GM18861 (cell line): ENCODE data around the gene MMAA.
"Not testable (repeated sequence)": the region's sequence is repeated elsewhere in the genome, so short reads cannot be mapped to it uniquely, and the experiment has no call there.

Experiments used
- ATAC-seq: cut with Tn5 transposase; IDR thresholded peaks from one replicate; pipeline ENCODE4 v1.9.1; 2021; ENCODE audit not compliant: unreplicated experiment

MMAA gene

DNA sequence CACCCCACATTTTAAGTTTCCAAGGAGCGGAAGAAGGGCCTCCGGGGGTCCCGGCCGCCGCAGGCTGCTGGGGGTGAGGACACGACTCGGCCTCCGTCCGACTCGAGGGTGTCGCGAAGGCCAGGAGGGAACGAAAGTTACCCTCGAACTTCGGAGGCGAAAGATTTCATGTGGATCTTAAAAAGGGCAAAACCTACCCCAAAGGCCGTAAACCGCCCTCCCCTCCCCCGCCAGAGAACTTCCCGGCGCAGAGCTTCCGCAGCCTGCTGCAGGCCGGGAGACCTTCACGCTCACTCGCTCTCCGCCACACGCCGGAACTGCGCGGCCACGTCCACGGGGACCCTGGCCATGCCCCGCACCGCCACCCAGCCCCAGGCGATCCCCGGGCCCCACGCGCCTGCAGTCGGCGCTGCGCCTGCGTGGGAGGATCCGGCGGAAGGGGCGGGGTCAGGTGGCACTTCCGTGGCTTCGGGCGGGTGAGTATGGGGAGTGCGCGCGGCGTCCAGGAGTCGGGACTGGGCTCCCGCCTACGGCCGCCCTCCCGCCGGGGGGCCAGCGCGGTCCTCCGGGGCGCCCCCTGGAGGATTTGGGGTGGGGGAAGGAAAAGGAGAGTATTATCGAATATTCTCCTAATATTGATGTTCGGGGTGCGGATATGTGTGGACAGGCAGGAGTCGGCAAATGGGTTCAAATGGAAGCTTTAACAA lies at the start of gene MMAA:
Gene MMAA, plus strand, starts transcription at position 454 of the 707 bp plus-strand sequence. CDS start 19,755 bp downstream, outside the sequence.
- peak; percentile 62 for ATAC-seq

DNA sequence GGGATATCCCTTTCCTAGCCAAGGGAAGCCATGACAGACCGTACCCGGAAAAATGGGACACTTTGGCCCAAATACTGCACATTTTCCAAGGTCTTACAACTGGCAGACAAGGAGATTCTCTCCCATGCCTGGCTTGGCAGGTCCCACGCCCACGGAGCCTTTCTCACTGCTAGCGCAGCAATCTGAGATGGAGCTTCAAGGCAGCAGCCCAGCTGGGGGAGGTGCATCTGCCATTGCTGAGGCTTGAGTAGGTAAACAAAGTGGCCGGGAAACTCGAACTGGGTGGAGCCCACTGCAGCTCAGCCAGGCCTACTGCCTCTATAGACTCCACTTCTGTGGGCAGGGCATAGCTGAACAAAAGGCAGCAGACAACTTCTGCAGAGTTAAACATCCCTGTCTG lies 44.6 kb upstream of the MMAA start:
- ATAC-seq: not testable (repeated sequence)

DNA sequence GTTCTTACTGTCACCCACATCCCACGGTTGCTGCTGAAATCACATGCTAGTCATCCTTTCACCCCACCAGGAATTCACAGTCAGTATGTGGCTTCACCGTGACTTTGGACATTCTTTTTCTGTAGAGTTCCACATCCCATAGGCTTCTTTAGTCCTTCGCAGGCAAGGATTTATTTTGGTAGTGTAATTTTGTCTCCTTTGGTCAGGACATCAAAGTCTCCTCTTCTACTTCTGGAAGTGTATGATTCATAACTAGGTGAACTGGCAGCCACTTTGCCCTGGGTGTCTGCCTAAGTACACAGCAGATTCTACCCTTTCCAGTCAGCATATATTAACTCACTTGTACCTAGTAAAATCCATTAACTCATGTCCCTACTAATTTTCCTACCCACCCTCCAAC lies 38.3 kb upstream of the MMAA start:
- no peak for ATAC-seq

DNA sequence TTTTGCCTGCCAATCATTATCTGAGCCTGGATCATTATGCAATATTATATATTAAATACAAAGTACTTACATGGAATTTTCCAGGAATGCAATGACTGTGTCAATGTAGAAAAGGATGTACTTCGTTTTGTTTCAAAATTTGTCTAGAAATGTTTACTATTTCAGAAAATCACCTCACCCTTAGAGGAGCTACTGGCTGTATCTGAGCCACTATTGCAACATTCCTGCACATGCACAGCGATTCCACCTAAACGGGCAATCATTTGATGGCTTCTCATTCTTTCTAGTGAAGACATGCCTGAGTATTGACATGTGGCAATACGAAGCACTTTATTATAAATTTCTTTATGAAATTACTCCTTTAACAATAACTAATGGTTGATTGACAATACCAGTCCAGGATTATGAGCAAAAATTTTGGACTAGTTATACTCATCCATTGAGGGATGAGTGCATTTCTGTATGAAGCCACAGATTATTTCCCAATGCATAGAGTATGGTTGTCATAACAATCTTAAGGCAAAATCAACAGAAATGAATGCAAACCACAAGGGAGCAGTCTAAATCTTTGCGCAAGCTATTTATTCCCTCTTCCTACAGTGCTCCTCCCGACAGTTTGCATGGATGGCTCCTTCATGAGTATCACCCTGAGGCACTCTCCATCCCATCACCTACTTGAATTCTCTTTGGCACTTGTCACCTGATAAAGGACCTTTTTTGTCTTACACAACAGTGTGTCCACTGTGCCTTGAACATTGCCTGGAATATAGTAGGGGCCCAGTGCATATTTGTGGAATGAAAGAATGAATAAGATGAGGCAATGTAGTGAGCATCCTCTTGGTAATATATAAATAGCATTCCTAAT lies 35.8 kb upstream of the MMAA start:
- no peak for ATAC-seq

DNA sequence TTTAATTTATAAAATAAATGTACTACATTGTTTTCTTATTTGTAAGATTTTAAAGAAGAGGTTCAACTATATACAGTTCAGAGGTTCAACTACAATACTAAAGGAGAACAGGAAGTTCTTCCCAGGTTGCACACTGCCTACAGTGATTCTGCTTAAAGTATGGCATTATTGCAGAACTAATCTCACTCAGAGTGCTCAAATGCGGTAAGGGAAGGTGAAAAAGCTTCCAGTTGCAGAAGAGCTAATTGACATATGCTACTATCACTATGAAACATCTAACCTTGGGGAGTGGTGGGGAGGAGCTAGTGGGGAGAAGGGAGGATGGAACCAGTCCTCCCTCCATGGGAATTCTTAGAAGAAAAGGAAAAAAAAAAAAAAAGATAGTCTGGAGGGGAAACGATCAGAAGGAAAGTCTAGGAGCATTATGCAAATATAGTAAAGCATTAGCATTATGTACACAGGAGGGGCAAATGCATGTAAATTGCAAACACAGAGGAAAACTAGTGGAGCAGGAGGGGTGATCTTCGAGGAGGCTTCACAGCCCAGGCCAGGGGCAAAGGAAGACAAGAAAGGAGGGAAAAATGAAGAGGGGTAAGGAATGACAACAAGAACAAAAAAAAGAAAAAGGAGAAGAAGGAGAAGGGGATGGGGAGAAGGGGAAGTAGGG lies 32.0 kb upstream of the MMAA start:
- no peak for ATAC-seq

DNA sequence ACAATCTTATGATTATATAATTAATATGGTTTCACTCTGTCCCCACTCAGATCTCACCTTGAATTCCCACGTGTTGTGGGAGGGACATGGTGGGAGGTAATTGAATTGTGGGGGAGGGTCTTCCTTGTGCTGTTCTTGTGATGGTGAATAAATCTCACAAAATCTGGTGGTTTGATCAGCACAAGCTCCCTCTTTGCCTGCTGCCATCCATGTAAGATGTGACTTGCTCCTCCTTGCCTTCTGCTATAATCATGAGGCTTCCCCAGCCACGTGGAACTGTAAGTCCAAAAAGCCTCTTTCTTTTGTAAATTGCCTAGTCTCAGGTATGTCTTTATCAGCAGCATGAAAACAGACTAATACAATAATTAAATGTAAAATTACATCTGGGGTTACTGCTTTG lies 29.8 kb upstream of the MMAA start:
- not testable (repeated sequence) for ATAC-seq

DNA sequence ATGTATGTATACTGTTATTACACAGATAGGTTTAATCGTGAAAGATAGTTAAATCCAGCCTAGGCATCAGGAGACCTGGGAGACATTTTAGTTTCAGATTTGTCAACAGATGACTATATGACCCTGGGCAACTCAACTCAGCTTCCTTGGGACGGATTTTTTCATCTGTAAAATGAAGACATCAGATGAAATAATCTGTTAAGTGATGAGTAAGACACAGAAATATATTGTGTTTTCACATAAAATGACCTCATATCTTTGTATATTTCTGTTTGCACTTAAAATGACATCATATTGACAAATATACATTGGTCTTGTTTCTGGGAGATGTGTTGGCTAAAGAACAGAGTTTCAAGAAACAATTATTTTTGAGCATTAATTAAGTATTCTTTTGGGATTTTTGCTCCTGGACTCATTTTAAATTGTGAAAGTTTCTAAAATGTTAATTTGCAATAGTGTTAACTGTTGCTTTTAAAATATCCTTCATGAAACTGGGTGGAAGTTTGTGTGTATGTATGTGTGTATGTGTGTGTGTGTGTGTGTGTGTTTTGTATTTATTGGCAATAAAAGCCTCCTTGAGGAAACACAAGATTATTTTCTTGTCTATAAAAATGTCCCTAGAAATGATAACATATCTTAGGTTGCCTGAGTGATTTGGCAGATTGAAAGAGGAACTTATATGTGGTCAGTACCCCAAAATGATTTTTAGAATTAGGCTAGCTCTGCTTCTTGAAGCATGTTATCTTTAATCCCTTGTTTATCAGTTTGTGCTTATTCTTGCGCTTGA lies 29.1 kb upstream of the MMAA start:
- ATAC-seq: no peak

DNA sequence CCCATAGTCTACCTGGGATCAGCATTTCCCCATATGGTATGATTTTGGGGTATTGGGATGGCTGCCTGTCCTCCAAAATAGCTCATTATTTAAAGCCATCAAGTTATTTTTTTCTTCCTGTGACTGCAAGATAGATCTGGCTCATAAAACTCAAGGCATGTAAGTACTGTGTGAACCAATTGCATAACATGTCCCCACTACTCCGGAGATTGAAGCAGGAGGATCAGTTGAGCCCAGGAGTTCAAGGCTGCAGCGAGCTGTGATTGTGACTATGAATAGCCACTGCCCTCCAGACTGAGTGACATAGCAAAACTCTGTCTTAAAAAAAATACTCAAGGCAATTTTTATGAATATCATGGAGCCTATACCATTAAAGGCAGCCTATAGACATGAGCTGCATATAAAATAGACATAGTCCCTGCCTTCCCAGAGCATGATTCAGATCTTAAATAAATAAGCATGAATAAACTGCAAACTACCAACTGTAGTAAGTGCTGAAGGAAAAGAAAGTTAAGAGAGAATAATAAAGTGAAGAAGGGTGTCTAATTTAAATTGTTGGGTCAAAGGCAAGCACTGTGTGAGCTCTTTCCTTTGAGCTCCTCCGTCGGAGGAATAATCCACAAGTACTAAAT lies 16.9 kb upstream of the MMAA start:
- ATAC-seq: no peak

DNA sequence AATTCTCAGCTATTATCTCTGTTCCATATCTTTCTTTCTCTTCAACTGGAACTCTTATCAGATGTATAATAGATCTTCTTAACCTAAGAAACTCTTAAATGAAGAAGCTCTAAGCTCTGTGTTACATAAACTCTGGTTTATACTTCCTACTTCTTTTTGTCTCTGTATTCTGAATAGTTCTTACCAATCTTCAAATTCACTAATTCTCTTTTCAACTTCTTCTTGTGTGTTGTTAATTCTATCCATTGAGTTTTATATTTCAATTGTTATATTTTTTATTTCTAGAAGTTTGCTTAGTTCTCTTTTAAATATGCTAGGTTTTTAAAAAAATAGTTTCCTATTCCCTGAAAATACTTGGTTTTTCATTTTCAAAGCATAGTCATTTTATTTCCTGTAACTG lies 13.2 kb upstream of the MMAA start:
- ATAC-seq: no peak

DNA sequence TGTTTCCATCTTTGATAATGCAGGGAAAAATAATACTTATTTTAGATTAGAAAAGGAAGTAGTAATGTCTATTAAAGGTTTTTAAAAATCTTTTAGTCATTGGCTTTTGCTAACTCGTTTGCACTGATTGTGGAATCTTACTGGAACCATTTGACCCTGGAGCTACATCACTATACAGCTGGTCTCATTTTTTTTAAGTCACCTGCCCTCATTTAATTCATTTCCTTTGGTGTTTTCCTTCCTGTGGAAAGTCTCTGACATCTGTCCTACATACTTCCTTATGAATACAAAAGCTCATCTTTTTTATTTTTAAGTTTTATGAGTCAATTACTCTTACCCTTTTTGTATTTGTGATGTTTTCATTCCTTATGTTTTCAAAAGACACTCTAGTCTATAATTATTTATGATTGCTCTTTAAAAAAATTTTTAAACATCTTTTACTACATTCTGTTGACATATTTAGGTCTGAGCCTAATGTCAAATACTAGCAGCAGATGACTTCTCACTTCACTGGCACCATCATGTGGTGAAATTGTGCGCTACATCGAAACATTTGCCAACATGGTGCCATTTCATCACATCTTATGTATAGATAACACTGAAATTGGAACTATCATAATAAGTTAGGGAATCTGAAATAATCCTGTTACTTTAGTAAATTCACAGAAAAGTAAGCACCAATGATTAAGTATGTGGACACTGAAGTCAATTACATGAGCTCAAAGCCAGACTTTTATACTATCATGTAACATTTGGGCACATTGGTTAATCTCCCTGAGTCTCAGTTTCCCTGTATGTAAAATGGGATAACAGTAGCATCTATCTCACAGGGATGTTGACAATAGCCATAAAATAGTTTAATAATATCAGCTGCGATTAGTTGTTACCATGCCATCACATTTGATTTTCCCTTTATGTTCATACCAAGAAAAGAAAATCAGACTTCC lies 9.4 kb upstream of the MMAA start:
- peak; percentile 45 for ATAC-seq

DNA sequence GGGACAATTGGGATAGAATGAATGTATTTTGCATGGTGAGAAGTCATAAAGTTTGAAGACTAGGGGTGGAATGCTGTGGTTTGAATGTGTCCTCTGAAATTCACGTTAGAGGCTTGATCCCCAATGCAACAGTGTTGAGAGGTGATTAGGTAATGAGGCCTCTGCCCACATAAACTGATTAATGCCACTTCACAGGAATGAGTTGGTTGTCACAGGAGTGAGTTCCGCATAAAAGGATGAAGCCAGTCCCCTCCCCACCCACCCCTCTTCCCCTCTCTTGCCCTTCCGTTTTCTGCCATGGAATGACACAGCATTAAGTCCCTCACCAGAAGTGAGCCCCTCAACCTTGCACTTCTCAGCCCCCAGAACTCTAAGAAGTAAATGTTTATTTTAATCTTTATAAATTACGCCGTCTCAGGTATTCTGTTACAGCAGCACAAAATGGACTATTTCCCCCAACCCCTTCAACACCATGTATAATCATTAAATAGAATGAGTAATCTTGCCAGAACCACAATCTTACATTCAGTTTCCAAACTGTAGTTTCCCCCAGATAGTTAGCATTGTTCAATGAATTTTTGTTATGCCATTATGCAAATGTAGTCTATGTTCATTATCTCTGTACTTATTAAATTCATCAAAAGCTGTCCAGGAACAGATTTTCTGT lies 5.5 kb upstream of the MMAA start:
- ATAC-seq: peak; percentile 77

DNA sequence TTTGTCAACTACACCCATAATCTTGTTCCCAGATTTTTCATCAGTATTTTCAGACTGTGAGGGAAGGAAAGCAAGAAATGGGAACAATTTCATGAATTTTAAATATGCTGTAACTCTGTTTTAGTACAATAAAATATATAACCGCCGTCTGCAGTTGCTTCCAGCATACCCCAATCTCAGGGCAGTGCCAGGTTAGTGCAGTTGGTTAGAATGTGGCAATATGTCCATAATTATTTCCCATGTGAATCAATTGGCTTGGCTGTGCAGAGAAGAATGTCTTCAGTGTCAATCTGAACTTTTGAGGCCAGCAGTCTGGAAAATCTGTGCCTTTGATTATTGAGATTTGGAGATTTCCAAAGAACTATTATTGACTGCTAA lies 5.0 kb upstream of the MMAA start:
- ATAC-seq: no peak

DNA sequence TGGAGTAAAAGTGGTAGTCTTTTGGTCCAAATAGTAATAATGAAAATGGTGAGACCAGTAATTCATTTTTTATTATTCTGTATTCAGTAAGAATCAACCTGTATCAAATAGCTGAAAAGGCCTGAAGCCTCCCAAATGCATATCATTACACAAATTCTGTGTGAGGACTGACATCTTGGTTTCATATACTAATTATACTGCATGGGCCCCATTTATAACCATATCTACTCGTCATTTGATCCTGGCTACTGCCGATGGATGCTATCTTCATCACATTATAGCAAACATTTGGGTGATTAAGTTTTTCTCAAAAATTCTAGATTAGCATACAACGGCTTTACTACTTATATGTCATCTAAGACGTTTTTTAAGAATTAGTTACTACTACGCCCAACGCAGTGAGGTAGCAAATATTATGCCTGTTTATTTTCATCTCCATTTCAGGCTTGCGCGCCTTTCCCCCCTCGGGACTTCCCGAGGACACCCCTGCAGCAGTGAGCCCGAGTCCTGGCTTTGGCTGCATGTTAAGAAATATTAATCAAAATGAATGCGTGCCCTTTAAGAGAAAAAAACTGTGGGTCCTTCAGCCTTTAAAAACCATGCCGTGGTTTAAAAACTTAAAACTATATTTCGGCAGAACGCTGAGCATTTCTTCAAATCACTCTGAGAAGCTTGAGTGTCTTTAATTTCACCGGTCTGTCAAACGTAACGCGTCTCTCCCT lies 814 bp upstream of the MMAA start:
- no peak for ATAC-seq

DNA sequence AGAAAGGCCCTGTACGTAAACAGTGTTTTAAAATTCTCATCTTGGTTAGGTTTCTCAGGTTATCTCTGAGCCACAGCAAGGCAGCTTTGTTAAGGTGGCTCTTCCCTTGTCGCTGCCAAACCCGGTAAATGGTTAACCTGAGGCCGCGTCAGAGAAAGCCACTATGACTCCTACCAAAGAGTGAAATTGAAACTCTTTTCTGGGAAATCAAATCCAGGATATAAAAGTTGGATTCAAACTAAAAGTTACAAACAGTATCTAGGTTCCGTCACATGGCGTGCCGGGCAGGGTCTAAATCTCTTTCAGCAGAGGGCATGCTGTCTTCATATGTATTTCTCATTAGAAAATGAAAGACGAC lies 433 bp downstream of the MMAA start:
- ATAC-seq: peak; percentile 31

DNA sequence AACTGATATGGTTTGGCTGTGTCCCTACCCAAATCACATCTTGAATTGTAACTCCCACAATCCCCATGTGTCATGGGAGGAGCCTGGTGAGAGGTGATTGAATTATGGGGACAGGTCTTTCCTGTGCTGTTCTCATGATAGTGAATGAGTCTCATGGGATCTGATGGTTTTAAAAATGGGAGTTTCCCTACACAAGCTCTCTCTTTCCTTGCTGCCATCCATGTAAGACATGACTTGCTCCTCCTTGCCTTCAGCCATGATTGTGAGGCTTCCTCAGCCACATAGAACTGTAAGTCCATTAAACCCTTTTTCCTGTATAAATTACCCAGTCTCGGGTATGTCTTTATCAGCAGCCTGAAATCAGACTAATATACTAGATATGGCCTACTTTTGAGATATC lies 2.9 kb downstream of the MMAA start:
- ATAC-seq: not testable (repeated sequence)

DNA sequence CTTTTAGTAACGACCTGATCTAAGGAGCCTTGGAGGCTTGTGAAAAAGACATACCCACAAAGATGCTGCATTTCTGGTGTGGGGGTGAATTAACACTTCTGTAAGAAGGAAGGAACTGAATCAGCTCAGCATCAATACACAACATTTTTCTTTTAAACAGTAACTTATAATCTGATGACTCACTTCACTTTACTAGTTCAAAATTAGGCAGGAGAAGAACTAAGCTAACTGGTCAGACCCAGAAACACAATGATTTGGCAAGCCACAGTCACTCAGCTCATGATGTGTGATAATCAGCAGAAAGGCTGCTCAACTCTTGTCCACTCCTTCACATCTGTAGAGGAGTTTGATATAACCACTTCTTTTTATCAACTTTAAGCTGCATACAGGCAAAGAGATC lies 4.6 kb downstream of the MMAA start:
- ATAC-seq: peak; percentile 53

DNA sequence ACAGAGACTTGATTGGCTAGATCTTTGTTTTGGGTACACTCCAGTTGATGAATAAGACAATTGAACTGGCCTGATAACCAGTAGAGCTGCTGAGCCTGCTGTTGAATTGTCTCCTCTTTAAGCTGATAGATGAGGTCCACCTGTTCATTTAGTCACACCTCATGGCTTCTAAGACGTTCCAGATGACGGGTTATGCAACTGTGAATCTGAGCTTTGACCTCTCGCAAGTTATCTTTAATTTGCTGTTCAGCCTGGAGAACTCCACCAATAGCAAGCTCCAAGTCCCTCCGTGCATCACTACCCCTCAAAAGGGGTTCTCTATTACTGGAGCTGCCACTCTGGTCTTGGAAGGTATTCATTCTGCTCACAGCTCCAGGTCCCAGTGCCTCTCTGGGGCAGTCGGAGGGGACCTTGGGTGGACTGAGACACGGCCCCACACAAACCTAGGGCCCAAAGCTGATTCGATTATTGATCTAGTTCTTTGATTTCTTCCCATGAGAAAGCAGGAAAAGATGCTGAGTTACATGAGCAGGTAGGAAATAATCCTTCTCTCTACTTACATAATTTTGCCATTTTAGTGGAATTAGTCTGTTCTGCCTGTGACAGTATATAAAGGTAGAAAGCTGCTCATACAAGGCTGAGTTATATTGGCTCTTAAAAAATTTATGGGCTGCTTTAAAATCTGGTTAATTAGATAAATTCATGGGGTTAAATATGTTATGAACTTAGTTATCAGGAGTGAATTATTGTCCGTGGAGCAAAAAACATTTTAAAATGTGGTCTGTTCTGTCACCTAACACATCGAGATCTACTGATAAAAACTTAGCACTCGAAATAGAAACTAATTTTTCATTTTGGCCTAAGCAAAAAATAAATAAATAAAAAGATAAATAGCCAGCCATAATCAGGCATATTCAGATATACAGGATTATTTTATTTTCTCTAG lies 6.8 kb downstream of the MMAA start:
- ATAC-seq: peak; percentile 34
